Cardiac muscle cell (in vitro differentiated cells and primary cell): Measurements from ENCODE around the gene TXLNB. TPM values are rescaled to one million over a fixed set of nuclear protein-coding genes. Genes with fewer than 3 reads are reported as not detected.

ENCODE experiments used
- DNase-seq, 2 donors: peaks; one replicate each; pipeline versions ENCODE4 v3.0.0 to v3.0.0-alpha.2; 2010 to 2017; ENCODE audit warnings: low read depth in 1 of 2, low spot score in 1 of 2
- H3K27ac ChIP-seq: fragments of 200-600 bp; sonication (generic); 2 replicates; pipeline ENCODE4 v1.5.1; 2016
- H3K27me3 ChIP-seq: fragments of 200-600 bp; sonication (generic); 2 replicates; pipeline ENCODE4 v1.6.0; 2016; ENCODE audit warnings: control low read depth
- H3K36me3 ChIP-seq: fragments of 200-600 bp; sonication (generic); 2 replicates; pipeline ENCODE4 v1.5.1; 2016; ENCODE audit warnings: control low read depth
- H3K4me1 ChIP-seq: fragments of 200-600 bp; sonication (generic); 2 replicates; pipeline ENCODE4 v1.8.1; 2017; ENCODE audit warnings: low read depth, mild to moderate bottlenecking, mixed run types
- H3K4me3 ChIP-seq: fragments of 200-600 bp; sonication (generic); 2 replicates; pipeline ENCODE4 v1.5.1; 2016; ENCODE audit warnings: mild to moderate bottlenecking
- H3K9me3 ChIP-seq: fragments of 200-600 bp; sonication (generic); 2 replicates; pipeline ENCODE4 v1.5.1; 2017; ENCODE audit warnings: low read depth, mild to moderate bottlenecking, control low read depth
- polyA plus RNA-seq: library from polyadenylated mRNA; unstranded; fragments of >200 nt; fragmentation: Nextera tagmentation; extraction: Ambion mirVana; gene quantifications from 2 replicates; pipeline ENCODE4 v1.2.1, GENCODE V29; 2016
- total RNA-seq: library from RNA; depleted of rRNA; stranded (reverse); fragments of >200 nt; gene quantifications from 2 replicates; pipeline ENCODE4 v1.2.3, GENCODE V29; 2016
- TF ChIP-seq, protein P1 (sequence below): IDR thresholded peaks from 2 replicates; pipeline ENCODE4 v1.5.1; 2012; ENCODE audit warnings: low read depth, mild to moderate bottlenecking, low read length

TXLNB gene
- total and polyA plus RNA-seq, 2 experiments from 2014 or later = 5.9 to 17.5 TPM

DNA sequence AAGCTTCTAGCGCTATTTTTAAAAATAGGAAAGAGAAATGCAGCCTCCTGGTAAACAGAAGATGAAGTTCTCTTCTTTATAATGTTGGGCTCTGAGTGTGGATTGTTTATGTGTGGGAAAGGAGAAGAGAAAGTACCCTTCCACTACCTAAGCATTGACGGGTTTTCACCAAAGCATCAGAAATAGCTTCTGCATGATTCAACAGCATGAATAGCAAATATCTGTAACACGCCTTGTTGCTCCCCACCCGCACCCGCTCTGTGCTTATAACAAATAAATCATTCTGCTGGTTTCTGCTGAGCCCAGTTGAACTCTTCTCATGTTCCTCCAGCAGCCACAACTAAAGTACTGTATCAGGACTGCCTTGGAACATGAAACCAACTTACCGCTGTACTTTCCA is 20.7 kb downstream of the TXLNB start:
- TF ChIP-seq, protein P1, sequence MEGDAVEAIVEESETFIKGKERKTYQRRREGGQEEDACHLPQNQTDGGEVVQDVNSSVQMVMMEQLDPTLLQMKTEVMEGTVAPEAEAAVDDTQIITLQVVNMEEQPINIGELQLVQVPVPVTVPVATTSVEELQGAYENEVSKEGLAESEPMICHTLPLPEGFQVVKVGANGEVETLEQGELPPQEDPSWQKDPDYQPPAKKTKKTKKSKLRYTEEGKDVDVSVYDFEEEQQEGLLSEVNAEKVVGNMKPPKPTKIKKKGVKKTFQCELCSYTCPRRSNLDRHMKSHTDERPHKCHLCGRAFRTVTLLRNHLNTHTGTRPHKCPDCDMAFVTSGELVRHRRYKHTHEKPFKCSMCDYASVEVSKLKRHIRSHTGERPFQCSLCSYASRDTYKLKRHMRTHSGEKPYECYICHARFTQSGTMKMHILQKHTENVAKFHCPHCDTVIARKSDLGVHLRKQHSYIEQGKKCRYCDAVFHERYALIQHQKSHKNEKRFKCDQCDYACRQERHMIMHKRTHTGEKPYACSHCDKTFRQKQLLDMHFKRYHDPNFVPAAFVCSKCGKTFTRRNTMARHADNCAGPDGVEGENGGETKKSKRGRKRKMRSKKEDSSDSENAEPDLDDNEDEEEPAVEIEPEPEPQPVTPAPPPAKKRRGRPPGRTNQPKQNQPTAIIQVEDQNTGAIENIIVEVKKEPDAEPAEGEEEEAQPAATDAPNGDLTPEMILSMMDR = no peak
- H3K27me3 ChIP-seq = no peaks in the 10 kb centered on the region
- no peak for DNase-seq
- peaks cover 4% of the 10 kb centered on the region for H3K36me3 ChIP-seq
- H3K4me1 ChIP-seq = no peaks in the 10 kb centered on the region
- H3K9me3 ChIP-seq = no peaks in the 10 kb centered on the region
- no peak overlapping the region for H3K4me3 ChIP-seq
- no peak overlapping the region for H3K27ac ChIP-seq

DNA sequence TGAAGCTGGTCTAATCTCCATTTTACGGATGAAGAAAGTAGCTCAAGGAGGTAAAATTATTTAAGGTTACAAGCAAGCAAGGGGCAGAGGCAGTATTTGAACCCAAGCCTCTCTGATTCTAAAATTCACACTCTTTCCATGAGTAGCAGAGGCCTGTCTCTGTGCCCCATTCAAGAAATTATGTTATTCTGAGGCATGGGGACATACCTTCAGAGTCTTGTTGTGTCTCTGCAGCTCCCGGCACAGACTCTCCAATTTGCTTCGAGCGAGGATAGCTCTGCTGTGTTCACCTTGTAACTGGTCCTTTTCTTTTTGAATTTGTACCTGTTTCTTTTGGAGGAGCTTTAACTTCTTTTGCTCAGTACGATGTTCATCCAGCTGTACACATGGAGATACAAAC is 21.5 kb downstream of the TXLNB start:
- Histone ChIP-seq H3K4me3 (no peak overlapping the region), H3K9me3 (no peaks in the 10 kb centered on the region), H3K36me3 (peaks cover 3% of the 10 kb centered on the region), H3K27ac (no peak overlapping the region), H3K4me1 (no peaks in the 10 kb centered on the region), H3K27me3 (no peaks in the 10 kb centered on the region)
- TF ChIP-seq, protein P1 = no peak
- DNase-seq = no peak

DNA sequence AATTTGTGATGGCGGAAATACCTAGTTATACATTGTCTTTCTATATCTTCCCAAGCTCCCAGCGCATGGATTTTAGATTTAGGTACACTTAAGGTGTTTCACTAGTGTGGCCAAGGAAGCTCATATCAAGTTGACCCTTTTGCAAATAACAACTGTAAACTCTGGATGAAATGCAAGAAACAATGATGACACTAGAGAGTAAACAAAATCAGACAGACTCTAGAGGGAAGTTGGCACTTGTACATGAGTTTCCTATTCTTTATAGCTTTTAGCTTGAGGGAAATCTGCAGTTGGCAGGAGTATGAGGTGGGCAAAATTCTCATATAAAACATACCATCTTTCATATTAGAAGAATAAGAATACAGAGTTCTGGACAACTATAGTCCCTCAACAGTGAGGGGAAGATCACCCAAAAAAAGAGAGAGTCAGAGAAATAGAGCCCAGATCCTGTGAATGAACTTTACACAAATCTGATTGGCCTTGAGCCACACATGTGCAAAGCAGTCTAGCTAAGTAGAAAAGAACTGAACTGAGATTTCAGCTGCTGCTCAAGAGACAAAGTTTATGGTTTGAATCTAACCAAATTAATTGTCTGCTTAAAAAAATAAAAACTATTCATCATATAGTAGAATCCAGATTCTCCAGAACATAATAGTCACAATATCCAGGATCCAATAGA is 26.1 kb downstream of the TXLNB start:
- no peaks in the 10 kb centered on the region for H3K27me3 ChIP-seq
- H3K27ac ChIP-seq = no peak overlapping the region
- H3K4me1 ChIP-seq = peaks cover 5% of the 10 kb centered on the region
- no peak for DNase-seq
- no peaks in the 10 kb centered on the region for H3K36me3 ChIP-seq
- TF ChIP-seq, protein P1 = no peak
- no peaks in the 10 kb centered on the region for H3K9me3 ChIP-seq
- no peak overlapping the region for H3K4me3 ChIP-seq

GRCh38 chr6:139262519-139263300 is 29.1 kb downstream of the TXLNB start:
- Histone ChIP-seq H3K27me3 (no peaks in the 10 kb centered on the region), H3K4me1 (peaks cover 5% of the 10 kb centered on the region), H3K9me3 (no peaks in the 10 kb centered on the region), H3K36me3 (no peaks in the 10 kb centered on the region), H3K4me3 (no peak overlapping the region), H3K27ac (peak overlapping the region; percentile 66)
- no peak for DNase-seq
- TF ChIP-seq, protein P1 = no peak

GRCh38 chr6:139257821-139258398 is 33.9 kb downstream of the TXLNB start:
- Histone ChIP-seq H3K9me3 (no peaks in the 10 kb centered on the region), H3K4me1 (peaks cover 5% of the 10 kb centered on the region), H3K4me3 (no peak overlapping the region), H3K36me3 (no peaks in the 10 kb centered on the region), H3K27me3 (no peaks in the 10 kb centered on the region), H3K27ac (no peak overlapping the region)
- DNase-seq = no peak
- TF ChIP-seq, protein P1 = no peak
